ENCODE data around the gene DCST1.

DNA sequence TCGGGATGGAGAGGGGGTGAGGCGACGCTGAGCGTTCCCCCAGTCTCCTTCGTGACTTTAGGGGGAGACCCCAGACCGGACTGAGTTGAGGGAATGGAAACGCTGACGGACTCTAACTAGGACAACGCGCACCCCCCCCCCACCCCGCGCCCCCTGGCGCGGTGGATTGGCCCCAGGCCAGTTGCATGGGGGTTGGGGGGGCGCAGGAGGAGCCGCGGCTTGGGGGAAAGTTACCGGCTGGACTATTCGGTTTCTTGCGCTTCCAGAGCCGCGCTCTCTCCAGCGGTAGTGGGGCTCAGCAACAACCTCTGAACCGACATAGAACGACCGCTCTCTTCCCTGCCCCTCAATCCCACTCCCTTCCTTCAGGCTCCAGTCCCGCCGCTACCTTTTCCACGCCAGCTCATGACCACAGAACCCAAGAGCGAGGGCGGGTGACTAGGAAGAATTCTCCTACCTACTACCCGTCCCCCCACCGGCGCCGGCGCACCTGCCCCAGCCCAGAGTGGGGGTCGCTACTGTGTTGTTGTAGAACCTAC is 30.3 kb upstream of the DCST1 start:
- no peak for TF ChIP-seq SUZ12 (IDR thresholded peaks at IDR 0.05; ENCODE audit: extremely low read depth, insufficient read depth, insufficient read length)
- TF ChIP-seq ZNF274 (IDR thresholded peaks at IDR 0.05; ENCODE audit: low read depth, low read length), result no peak
- no peak for TF ChIP-seq YY1 (IDR thresholded peaks at IDR 0.05; ENCODE audit: insufficient read depth, insufficient read length)
